HG03520 (cell line): ENCODE data around the gene LIPM.

Source experiments
- ATAC-seq: cut with Tn5 transposase; IDR thresholded peaks from one replicate; pipeline ENCODE4 v1.9.1; 2021; ENCODE audit warnings: mild to moderate bottlenecking, moderate library complexity; ENCODE audit not compliant: unreplicated experiment

LIPM gene, protein sequence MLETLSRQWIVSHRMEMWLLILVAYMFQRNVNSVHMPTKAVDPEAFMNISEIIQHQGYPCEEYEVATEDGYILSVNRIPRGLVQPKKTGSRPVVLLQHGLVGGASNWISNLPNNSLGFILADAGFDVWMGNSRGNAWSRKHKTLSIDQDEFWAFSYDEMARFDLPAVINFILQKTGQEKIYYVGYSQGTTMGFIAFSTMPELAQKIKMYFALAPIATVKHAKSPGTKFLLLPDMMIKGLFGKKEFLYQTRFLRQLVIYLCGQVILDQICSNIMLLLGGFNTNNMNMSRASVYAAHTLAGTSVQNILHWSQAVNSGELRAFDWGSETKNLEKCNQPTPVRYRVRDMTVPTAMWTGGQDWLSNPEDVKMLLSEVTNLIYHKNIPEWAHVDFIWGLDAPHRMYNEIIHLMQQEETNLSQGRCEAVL

DNA sequence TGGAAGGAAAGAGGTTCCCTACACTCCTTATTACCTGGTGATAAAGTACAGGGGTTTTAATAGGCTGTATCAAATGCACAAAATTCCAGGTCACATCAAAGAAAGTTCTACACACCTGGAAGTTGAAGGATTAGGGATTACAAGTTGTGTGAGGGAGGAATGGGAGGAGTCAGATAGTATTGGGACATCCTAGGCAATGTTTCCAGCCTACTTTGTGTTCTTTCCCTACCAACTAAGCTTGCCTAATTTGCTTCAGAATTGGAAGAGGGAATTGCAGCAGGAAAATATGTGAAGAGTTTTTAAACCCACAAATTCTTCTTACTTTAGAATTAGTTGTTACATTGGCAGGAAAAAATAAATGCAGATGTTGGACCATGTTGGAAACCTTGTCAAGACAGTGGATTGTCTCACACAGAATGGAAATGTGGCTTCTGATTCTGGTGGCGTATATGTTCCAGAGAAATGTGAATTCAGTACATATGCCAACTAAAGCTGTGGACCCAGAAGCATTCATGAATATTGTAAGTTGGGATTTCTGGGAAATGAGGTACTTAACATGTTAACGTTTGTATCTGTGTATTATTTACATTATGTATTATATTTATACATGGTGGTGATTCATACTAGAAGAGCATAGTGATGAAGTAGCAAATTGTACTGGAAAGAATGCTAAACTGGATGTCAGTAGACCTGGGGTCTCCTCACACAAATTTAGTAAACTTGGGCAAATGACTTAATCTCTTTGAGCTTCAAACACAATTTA is at the start of gene LIPM:
TSS of gene LIPM (plus strand) at position 208 of the 763 bp plus-strand sequence. CDS start at position 375, 167 bp downstream.
- ATAC-seq = no peak

DNA sequence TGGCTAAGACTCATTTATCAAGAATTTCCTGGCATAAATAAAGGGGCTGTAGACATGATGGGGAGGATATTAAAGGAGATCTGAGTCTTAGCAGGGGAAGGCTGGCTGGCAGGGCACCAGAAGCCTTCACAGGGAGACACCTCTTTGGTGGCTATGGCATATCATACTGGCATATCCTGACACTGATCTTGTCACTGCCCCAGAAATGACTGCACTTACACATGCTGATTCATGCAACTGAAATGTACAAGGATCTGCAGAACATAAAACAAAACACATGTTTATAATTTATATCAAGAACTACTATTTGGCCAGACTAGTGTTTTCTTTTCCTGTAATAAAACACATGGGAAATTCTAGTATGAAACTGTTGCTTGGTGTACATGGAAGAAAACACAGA is 48.2 kb upstream of the LIPM start:
- no peak for ATAC-seq

DNA sequence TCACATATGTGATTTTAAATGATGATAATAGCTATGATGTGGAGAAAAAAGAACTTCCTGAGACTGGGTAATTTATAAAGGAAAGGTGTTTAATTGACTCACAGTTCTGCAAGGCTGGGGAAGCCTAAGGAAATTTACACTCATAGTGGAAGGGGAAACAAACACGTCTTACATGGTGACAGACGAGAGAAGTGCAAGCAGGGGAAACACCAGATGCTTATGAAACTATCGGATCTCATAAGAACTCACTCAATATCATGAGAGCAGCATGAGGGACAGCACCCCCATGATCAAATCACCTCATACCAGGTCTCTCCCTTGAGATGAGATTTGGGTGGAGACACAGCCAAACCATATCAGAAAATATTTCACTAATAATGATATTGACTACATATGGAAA is 46.8 kb upstream of the LIPM start:
- ATAC-seq = no peak

DNA sequence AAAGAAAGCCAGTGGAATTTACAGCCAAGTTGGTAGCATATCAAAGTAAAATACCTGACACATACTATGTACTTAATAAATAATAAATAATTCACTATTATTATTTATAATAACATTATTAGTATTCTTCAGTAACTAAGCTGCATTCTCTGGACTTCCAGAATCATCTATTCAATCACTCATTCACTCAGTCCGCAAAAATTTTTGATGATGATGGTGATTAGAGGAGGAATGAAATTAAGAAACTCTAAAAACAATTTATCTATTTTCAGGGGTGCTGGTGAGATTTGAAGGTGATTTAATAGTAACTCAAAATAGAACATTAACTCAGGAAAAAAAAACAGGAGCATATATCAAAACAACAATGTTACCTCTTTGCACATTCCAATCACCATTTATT is 45.9 kb upstream of the LIPM start:
- ATAC-seq = no peak

DNA sequence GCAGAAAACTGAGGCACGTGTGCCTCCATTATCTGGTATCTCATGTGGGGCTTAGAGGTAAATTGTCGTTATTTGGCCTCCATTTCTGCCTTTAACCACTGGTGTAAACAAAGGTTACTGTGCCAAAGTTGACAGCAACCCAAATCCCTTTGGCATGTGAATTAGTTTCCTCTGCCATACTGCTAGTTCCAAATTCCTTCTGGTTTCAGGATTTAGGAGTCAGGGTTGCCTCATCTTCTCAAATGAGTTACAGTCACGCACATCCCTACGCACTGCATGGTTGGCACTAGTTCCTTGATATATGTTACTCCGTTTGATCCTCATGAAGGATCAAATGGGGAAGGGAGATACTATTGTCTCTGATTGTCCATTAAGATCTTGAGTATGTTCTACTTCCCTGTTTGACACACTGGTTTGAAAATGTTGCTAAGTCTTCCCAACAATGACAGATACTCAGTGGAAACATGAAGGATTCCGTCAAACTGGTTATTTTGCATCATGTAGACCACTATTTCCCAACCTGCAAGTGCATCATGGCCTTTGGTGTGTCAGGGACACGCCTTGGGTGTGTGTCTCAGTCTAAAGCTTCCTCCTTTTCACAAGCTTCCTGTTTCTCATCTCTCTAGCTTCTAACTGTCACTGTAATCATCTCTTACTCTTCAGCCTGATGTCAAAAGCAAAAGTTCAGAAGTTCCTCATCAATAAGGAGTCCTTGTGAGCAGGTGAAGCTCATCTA is 43.0 kb upstream of the LIPM start, which contains the start of gene LIPN:
TSS of gene LIPN (plus strand) at position 655 of the 736 bp plus-strand sequence. CDS start 1,386 bp downstream, outside the sequence.
- ATAC-seq = no peak

DNA sequence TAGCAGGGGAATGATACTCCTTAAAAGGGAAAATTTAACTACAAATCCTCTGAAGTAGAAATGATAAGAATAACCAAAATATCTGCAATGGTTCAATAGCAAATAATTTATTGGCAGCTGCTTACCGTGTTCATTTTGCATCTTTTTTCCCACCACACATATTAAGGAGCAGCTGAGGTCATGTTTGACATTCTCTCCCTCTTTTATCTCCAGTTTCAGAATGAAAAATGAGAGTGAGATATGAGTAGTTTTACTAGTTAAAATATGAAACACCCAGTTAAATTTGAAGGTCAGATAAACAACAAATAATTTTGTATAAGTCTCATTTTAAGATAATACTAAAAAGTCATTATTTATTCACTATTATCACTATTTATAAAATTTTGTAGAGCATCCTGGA is 39.6 kb upstream of the LIPM start:
- no peak for ATAC-seq

DNA sequence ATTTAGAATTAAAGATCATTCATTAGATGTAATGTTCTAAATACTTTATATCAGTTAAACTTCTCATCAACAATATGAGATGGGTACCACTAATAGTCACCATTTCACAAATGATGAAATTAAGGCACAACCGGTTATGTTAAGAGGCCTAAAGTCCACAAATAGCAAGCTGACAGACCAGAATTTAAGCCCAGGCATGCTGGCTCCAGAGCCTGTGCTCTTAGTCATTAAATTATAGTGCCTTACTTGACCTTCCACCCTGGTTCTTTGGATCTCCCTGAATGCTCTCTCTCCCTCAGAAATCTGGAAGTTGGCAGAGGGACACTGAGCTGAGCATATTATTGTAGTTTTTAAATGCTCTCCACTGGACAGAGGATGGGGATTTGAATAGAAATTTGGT is 39.1 kb upstream of the LIPM start:
- ATAC-seq = no peak

DNA sequence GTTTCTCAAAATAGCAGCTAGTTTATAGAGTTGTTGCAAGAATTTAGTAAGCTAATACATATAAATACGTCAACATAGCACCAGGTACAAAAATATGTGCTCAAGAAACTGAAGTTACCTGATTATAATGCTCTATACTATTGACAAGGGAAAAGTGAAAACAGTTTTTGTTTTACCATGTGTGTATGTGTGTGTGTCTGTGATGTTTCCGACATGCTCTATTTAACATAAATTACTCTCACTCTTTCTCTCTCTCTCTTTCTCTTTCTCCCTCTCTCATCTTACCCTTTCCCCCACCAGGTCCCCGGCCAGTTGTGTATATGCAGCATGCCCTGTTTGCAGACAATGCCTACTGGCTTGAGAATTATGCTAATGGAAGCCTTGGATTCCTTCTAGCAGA is 38.4 kb upstream of the LIPM start:
- no peak for ATAC-seq

DNA sequence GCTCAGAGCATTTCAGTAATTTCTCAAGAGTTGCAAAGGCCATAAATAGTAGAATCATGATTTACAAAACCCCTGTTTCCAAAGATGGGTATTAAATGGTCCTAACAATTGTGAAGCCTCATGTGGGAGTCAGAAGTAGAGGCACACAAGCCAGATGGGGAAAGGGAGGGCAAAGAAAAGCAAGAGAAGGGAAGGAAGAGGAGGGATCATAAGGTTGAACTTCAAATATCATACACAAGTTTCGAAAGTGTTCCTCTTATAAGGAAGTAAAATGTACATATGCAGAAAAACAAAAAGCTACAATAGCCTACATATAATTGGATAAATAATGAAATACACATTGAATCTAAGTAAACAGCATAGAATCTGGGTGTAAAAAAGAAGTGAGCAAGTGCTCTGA is 36.7 kb upstream of the LIPM start:
- ATAC-seq = no peak

DNA sequence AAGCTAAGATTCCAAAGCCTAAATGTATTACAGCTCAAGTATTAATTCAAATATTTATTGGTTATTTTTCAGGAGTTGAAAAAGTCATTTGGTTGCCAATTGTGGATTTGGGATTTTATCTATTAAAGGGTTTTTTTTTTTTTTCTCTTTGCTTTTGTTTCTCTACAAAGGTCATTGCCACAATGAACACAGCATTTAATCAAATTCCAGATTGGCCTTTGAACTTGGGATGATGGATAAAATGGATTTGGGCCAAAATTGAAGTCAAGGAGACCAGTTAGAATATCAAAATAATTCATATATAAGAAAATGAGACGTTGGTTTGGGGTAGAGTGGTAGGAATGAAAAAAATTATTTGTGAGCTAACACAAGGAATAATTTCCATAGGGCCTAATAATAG is 33.1 kb upstream of the LIPM start:
- ATAC-seq = no peak

DNA sequence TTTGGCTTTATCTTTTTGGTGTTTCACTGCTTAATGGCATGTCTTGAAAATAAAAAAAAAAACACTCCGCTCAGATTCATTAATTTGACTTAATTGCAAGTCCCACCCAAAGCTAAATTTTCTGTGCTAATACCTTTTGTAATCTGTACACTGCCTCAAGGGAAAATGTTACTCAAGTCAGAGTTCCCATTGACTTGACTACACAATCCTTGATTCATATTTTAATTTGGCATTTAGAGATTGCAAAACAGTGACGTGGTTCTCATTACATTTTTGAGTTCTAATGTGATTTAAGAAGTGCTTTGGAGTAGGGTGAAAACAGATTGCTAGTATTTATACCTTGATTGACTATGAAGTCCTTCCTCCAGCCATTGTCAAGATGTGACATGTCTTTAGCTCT is 21.3 kb upstream of the LIPM start:
- no peak for ATAC-seq

DNA sequence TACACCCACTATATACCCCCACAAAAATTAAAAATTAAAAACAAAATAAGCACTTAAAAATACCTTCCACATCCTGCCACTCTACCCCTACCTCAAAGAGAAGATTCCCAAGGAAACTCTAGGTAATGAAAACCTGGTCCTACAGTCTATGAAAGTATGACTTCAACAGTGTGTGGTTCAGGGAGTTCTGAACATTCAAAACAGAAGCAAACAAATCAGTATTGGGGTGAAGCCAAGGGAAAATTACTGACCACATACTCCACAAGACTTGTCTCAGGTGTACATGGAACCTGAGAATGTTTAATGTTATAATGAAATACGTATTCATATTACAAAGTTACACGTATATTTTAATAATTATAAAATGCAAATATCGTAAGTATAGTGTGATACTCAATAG is 20.3 kb upstream of the LIPM start:
- no peak for ATAC-seq

DNA sequence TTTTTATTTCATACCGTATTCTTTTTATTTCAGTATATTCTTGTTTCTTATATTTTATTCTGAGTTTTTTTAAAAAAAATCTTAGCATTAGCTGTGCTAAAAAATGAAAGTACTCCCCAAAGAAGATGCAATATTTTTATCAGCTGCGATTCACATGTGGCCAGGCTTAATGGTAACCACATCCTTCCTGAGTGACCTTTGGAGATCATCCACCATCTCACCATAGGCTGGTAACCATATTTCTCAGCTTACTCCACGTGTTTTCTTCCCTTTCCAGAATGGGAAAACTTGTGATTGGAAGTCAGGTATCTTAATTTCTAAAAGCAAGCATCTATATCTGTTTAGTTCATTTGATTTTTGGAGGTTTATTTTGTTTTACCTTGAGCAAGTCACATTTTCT is 18.8 kb upstream of the LIPM start:
- no peak for ATAC-seq

DNA sequence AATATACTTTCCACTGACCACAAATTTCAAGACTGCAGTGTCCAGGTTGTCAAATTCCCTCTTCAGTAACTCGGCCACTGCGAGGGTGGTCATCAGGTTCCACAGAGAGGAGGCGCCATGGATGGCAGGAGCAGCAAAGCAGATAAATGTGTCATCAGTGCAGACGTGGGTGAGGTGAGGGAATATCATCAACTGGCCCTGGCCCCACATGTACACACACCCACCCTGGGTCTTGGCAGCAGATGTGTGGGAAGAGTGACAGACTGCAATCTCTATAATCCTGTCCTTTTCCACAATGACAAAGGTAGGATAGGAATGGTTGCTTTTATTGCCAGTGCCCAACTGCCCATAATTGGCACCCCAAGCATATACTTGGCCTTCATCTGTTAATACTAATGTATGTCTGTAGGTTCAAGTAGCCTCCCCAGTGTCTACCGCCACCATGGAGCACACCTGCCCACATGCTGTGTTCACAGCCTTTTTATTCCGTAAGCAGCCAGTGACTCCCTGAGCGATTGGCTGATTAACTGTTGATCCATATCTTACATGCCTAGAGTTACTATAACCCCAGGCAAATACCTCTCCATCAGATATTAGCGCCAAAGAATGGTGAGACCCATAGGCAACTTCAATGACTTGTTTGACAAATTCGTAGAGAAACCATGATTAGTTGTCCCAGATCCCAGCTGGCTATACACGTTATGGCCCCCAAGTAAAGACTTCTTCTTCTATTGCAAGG is 16.3 kb upstream of the LIPM start:
- no peak for ATAC-seq

DNA sequence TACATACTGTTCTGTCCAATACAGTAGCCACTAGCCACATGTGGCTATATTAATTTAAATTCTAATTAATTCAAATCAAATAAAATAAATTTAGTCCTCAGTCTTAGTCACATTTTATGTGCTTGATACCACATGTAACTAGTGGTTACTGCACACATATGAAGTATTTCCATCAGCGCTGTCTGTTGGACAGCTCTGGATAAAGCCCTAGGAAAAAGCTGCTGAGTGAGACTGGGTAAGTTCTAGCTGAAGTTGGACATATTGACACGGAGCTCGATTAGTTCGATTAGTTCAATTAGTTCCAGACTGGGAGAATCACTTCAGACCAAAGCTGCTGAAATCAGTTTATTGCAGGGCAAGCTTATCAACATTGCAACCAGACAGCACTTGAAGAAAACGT is 15.1 kb upstream of the LIPM start:
- no peak for ATAC-seq

DNA sequence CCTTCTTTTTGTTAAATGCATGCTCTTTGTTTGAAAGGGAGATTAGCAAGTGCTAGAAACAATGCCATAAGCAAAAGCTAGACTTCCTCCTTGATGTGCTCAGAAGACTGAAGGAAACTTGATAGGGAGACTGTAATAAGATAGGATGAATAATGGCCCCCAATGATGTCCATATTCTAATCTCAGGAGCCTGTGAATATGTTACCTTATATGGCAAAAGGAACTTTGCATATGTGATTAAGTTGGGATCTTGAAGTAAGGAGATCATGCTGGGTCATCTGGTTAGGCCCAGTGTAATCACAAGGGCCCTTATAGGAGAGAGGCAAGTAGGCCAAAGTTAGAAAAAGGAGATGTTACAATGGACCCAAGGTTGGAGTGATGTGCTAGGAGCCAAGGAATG is 13.6 kb upstream of the LIPM start:
- no peak for ATAC-seq

DNA sequence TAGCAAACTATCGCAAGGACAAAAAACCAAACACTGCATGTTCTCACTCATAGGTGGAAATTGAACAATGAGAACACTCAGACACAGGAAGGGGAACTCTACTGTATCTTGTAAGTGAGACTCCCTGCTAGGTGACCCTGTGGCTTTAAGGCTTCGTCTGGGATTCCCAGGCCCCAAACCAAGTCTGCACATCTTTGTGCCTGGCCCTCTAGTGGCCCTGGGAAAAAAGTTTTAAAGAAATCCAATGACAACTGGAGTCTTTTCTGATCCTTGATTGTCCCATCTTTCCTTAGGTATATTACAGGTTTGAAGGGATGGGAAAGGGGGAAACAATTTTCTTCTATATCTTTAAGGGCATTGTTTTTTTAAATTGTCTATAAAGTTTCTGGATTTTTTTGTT is 10.6 kb upstream of the LIPM start:
- no peak for ATAC-seq

DNA sequence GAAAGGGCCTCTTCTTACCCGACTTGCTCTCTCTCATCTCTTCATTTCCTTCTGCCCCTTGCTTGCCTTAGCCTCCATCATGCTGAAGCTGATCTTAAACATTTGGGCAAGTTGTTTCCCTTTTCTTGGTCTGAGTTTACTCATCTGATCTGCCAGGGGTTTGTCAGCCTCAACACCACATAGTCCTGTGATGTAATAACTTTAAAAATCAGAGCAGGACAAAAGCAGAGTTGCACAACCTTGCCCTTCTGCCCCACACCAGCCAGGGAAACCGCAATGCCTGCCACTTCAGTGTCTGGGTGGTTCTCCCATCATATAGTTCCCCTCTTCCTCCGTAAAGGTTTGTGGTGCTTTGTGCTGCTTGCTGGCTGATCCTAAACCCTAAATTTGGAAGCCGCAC is 9.9 kb upstream of the LIPM start:
- ATAC-seq = no peak

DNA sequence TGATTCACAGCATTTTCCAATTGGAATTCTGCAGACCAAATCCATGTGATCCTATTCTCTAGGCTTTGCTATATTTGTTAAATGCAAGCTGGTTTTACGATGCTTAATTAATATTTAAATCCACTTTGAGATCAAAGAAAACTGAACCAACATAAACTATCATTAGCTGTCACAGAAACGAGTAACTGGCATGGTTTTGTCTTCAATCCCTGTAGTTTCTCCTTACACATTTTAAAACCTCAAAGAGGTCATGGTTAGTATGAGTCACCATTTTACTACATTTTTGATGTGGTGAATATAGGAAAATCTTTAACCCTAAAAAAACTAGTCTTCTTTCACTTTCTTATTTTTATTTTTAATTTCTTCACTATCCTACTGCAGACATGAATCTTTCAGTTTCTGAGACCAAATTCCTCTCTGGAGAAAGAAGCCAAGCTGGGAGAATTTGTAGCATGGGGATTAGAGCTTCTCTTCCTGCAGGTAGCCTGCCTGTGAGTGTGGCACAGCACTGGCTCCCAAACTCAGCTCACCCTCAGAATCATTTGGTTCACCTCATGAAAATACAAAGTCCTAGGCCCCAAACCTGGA is 8.7 kb upstream of the LIPM start:
- no peak for ATAC-seq

DNA sequence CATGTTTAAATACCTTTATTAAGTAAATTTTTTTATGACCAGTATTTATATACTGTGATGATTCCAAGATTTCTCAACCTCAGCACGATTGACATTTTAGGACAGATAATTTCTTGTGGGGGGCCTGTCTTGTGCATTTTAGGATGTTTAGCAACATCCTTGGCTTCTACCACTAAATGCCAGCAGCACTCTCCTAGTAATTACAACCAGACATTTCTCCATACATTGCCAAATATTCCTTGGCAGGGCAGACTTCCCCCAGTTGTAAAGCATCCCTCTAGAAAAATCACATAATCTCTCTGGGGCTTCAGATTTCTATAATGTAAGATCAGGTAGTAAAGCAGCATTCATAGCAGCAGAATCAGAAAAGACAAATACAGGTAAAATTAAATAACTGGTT is 7.8 kb upstream of the LIPM start:
- no peak for ATAC-seq
